Activated CD4-positive, alpha-beta T cell treated with anti-CD3 and anti-CD28 coated beads, Interleukin-2, amount 50 U/mL, for 48 hours (primary cell): ENCODE results near the gene RUNX1.

Experiments
- DNase-seq, 2 experiments: peaks; one replicate each; pipeline ENCODE4 v3.0.0-alpha.2; 2020

RUNX1 gene

DNA sequence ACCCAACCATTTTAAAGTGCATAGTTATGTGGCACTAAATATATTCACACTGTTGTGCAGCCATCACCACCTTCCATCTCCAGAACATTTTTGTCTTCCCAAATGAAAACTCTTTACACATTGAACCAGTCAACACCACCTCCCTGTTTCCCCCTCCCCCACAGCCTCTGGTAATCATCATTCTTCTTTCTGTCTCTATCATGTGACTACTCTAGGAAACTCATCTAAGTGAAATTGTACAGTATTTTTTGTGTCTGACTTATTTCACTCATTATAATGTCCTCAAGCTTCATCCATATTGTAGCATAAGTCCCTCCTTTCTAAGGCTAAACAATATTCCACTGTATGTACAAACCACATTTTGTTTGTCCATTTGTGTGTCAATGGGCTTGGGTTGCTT, 128.0 kb downstream of the RUNX1 start:
- DNase-seq: no peak

- no peak for DNase-seq
These were observed 129.7 kb downstream of the RUNX1 start for GRCh38 chr21:34919406-34919805.

DNA sequence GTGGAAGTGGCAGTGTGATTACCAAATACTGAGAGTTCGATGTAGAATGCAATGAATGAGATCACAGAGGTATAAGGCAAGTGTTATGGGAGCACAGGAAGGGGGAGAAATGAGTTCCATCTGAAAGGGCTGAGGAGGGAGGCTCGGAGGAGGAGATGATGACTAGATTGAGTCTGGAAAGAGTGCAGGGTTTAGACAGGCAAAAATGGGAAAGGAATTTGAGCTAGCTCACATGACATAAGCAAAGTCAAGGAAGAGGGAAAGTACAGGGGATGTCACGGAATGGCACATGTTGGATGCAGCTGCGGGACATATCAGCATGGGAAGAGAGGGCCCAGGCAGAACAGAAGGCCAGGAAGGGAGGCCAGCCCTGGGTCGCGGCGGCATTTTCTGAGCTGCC, 132.7 kb downstream of the RUNX1 start:
- DNase-seq: no peak

GRCh38 chr21:34915364-34915841, 133.7 kb downstream of the RUNX1 start:
- DNase-seq: no peak

DNA sequence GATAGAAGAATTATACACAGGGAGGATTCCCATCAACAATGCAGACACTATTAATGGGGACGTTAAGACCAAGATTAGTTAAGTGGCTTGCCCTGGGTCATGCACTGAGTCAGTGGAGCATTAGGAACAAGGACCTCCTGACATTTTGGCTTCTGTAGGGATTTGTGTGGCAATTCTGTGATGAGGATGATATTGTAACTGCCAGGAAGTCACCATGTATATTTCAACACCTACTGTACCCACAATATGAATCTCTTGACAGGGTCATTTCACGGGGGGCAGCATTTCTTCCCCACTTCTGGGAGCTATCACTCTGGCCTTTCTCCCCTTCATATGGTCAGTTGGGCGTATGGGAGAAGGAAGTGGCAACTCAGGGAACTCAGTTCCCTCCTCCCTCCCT, 134.9 kb downstream of the RUNX1 start:
- no peak for DNase-seq

DNA sequence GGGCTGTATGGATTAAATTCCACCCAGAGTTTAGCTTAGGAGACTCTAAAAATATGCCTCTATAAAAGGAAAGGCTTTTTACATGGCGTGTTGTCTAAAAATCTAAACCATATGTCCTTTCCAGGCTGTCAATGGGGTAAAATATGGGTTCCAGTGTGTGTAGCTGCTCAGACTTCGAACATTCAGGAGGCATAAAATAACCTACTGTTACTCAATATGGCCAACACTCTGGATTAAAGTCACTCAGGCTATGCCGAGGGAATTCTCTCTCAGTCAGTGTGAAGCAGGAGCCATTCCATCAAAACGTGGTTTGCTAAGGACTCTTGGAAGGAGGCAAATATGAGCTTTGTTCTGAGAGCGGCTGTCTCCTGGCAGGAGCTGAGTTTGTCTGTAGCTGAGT, 135.3 kb downstream of the RUNX1 start:
- DNase-seq: no peak

DNA sequence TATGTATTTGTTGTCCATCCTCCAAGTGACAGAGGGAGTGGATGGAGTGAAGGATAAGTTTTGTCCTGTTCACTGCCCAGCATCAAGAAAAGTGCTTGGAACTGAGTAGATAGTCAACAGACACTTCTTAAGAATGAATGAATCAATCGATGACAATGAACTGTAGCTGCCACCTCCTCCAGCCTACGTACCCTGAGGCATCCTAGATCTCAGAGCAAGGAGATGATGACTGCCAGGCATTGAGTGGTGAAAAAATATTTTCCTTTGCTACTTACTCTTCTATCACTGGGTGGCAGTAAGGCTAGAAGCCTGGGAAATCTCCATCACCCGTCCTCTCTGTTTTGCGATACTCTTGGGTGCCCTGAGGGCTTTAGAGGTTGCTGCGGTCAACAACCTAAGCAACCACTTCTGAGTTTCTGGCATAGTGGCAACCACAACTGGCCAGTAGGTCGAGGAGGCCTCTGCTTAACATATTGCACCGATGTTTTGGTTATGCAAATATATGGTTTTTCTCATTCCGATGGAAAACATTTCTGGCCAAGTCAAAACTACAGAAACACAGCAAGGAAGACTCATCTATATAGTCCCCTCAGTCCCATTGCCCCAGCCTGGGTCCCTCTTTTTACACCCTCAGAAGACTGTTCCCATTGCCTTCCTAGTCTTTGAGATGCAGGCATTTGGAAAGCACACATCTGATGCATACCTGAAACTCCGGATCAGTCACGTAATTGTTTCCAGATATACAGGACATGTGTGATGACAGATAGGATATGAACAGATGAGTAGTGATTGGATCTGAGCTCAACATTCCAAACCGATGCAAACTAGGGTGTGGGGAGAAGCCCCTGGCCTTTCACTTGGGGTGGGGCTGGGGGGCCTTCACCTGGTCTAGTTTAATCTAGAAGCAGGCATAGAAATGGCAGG, 136.8 kb downstream of the RUNX1 start:
- DNase-seq: no peak

DNA sequence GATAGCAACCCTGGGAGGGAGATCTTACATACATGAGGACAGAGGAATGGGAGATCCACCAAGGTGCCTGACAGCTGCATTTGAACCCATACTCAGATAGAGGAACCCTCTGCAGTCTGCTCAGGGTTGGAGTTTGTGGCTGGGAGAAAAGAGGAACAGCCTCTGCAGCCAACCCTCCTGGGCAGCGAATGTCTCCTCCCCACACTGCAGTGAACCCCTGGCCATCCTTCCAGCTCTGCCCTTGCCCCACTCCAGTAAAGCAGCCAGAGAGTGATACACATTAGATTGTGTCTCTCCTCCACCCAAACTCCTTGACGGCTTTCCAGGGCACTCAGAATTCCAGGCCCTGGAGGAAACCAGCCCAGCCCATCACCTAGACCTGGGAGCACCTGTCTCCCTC, 137.7 kb downstream of the RUNX1 start:
- DNase-seq: no peak

DNA sequence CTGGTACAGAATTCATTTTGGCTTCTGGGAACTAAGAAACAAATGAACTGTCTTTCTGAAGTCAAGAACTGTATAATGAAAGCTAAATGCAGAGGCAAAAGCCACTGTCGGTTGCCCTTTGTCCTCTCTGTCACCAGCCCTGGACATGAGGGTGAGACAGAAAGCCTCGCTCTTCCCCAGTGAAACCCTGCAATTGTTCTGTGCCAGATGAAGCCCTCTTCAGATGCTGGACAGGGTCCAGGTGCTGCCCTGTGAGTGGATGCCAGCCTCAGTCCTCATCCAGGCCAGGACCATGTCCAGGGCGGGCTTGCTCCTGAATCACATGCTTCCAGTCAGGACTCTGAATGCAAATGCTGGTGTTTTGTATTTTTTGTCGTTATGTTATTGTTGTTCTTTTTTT, 138.7 kb downstream of the RUNX1 start:
- no peak for DNase-seq

GRCh38 chr21:34909492-34910292, 139.4 kb downstream of the RUNX1 start:
- no peak for DNase-seq

- DNase-seq: no peak
These were observed 140.6 kb downstream of the RUNX1 start for GRCh38 chr21:34908419-34909055.

- no peak for DNase-seq
These were observed 141.4 kb downstream of the RUNX1 start for GRCh38 chr21:34907461-34908418.

GRCh38 chr21:34906401-34906800, 142.7 kb downstream of the RUNX1 start:
- DNase-seq: no peak

GRCh38 chr21:34905218-34905537, 143.9 kb downstream of the RUNX1 start:
- DNase-seq: no peak

GRCh38 chr21:34904526-34905217, 144.4 kb downstream of the RUNX1 start:
- DNase-seq: no peak

- no peak for DNase-seq
These were observed 148.7 kb downstream of the RUNX1 start for GRCh38 chr21:34900376-34900775.

GRCh38 chr21:34899760-34900159, 149.3 kb downstream of the RUNX1 start:
- DNase-seq: no peak

- DNase-seq: no peak
These were observed 149.8 kb downstream of the RUNX1 start for GRCh38 chr21:34899302-34899701.

DNA sequence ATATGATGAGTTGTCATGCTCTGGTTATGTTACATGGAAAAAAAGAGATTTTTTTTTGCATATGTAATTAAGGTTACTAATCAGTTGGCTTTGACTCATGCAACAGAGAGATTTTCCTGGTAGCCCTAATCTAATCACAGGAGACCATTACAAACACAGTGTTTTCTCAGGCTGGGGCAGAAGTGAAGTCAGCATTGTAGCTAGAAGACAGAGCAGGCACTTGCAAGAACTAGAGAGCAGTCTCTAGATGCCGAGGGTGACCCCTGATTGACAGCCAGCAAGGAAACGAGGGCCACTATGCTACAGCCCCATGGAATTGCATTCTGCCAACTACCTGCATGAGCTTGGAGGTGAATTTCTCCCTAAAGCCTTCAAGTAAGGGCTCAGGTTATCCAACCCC, 151.3 kb downstream of the RUNX1 start:
- no peak for DNase-seq

DNA sequence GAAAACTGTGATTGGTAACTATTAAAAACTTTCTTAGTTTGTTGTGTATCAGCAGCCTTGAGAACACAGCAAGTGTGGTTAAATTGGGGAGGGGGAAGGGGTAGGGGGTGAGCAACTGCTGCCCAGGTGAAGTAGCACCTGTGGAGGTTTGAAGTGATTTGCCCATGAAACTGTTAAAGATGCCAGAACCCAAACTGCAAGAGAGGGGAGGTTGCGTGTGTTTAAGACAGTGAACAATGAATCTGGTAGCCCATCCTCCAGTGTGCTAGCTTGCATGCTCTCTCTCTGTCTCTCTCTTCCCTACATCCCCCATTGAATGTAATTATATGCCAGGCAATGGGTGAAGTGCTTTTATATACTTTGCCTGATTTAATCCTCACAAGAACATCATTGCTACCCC, 154.7 kb downstream of the RUNX1 start:
- no peak for DNase-seq

GRCh38 chr21:34892209-34892608, 156.9 kb downstream of the RUNX1 start:
- no peak for DNase-seq

- no peak for DNase-seq
These were observed 157.5 kb downstream of the RUNX1 start for GRCh38 chr21:34891613-34891943.
